HG02588 (cell line): ENCODE data around the gene BCKDHB.
"Not testable (repeated sequence)": the region's sequence is repeated elsewhere in the genome, so short reads cannot be mapped to it uniquely, and the experiment has no call there.

ENCODE experiments used
- ATAC-seq: cut with Tn5 transposase; IDR thresholded peaks from one replicate; pipeline ENCODE4 v1.9.1; 2021; ENCODE audit warnings: mild to moderate bottlenecking, moderate library complexity; ENCODE audit not compliant: unreplicated experiment

BCKDHB gene

GRCh38 chr6:80106418-80107235 lies at the start of gene BCKDHB:
Gene BCKDHB, plus strand, starts transcription at chr6:80106671. Its CDS starts 23 bp downstream, at chr6:80106694.
- ATAC-seq = peak; percentile 99

- ATAC-seq = no peak
Measured at GRCh38 chr6:80060774-80061173, 45.7 kb upstream of the BCKDHB start.

GRCh38 chr6:80068146-80068545 lies 38.3 kb upstream of the BCKDHB start:
- not testable (repeated sequence) for ATAC-seq

- not testable (repeated sequence) for ATAC-seq
Measured at GRCh38 chr6:80070431-80070830, 36.0 kb upstream of the BCKDHB start.

GRCh38 chr6:80077067-80077466 lies 29.4 kb upstream of the BCKDHB start:
- ATAC-seq = no peak

- no peak for ATAC-seq
Measured at GRCh38 chr6:80088637-80089036, 17.8 kb upstream of the BCKDHB start.

- ATAC-seq = no peak
Measured at GRCh38 chr6:80091506-80091905, 15.0 kb upstream of the BCKDHB start.

- peak; percentile 48 for ATAC-seq
Measured at GRCh38 chr6:80094017-80094416, 12.5 kb upstream of the BCKDHB start.

- no peak for ATAC-seq
Measured at GRCh38 chr6:80095600-80095999, 10.9 kb upstream of the BCKDHB start.

GRCh38 chr6:80098392-80098791 lies 8.1 kb upstream of the BCKDHB start:
- ATAC-seq = no peak

- no peak for ATAC-seq
Measured at GRCh38 chr6:80104520-80104919, 2.0 kb upstream of the BCKDHB start.

GRCh38 chr6:80105972-80106417 lies 476 bp upstream of the BCKDHB start:
- ATAC-seq = peak; percentile 7

- not testable (repeated sequence) for ATAC-seq
Measured at GRCh38 chr6:80122576-80122975, 16.1 kb downstream of the BCKDHB start.

GRCh38 chr6:80126657-80127345 lies 20.3 kb downstream of the BCKDHB start:
- no peak for ATAC-seq

- ATAC-seq = no peak
Measured at GRCh38 chr6:80129485-80129884, 23.0 kb downstream of the BCKDHB start.

GRCh38 chr6:80133020-80133419 lies 26.5 kb downstream of the BCKDHB start:
- no peak for ATAC-seq

GRCh38 chr6:80134065-80134464 lies 27.6 kb downstream of the BCKDHB start:
- ATAC-seq = no peak

GRCh38 chr6:80142586-80142985 lies 36.1 kb downstream of the BCKDHB start:
- ATAC-seq = no peak

GRCh38 chr6:80143419-80143937 lies 37.0 kb downstream of the BCKDHB start:
- no peak for ATAC-seq

- ATAC-seq = no peak
Measured at GRCh38 chr6:80144753-80145315, 38.4 kb downstream of the BCKDHB start.

- ATAC-seq = peak; percentile 73
Measured at GRCh38 chr6:80145509-80145908, 39.0 kb downstream of the BCKDHB start.
